ENCODE data around the gene ZNF552. TPM values are rescaled to one million over a fixed set of nuclear protein-coding genes. Genes with fewer than 3 reads are reported as not detected.

Gene ZNF552
- total RNA-seq, 1 experiment from 2014 or later: 8.1 TPM

- in situ Hi-C loops (cut with HindIII; ENCODE audit: low pct_unique_long_range_greater_than_20kb, low sequenced_read_pairs): no loop called here
- DNase-seq (ENCODE audit: low read depth): no peak
These were observed 25.4 kb downstream of the ZNF552 start for GRCh38 chr19:57789288-57789687.

GRCh38 chr19:57788114-57788692 is 26.5 kb downstream of the ZNF552 start:
- DNase-seq (ENCODE audit: low read depth): no peak
- in situ Hi-C loops (cut with HindIII; ENCODE audit: low pct_unique_long_range_greater_than_20kb, low sequenced_read_pairs): no loop called here

- in situ Hi-C loops (cut with HindIII; ENCODE audit: low pct_unique_long_range_greater_than_20kb, low sequenced_read_pairs): no loop called here
- no peak for DNase-seq (ENCODE audit: low read depth)
These were observed 27.8 kb downstream of the ZNF552 start for GRCh38 chr19:57786906-57787305.

GRCh38 chr19:57786286-57786685 is 28.4 kb downstream of the ZNF552 start:
- DNase-seq (ENCODE audit: low read depth): no peak

GRCh38 chr19:57779220-57779845 is 35.4 kb downstream of the ZNF552 start:
- in situ Hi-C loops (cut with HindIII; ENCODE audit: low pct_unique_long_range_greater_than_20kb, low sequenced_read_pairs): no loop called here
- DNase-seq (ENCODE audit: low read depth): no peak

More at GRCh38 chr19:57786286-57786685, 28.4 kb downstream of the ZNF552 start:
- in situ Hi-C loops (cut with HindIII; ENCODE audit: low pct_unique_long_range_greater_than_20kb, low sequenced_read_pairs): no loop called here

GRCh38 chr19:57778336-57778735 is 36.4 kb downstream of the ZNF552 start:
- in situ Hi-C loops (cut with HindIII; ENCODE audit: low pct_unique_long_range_greater_than_20kb, low sequenced_read_pairs): no loop called here

GRCh38 chr19:57776764-57777296 is 37.9 kb downstream of the ZNF552 start:
- in situ Hi-C loops (cut with HindIII; ENCODE audit: low pct_unique_long_range_greater_than_20kb, low sequenced_read_pairs): no loop called here
- no peak for DNase-seq (ENCODE audit: low read depth)

More at GRCh38 chr19:57778336-57778735, 36.4 kb downstream of the ZNF552 start:
- no peak for DNase-seq (ENCODE audit: low read depth)

GRCh38 chr19:57773488-57773887 is 41.2 kb downstream of the ZNF552 start:
- in situ Hi-C loops (cut with HindIII; ENCODE audit: low pct_unique_long_range_greater_than_20kb, low sequenced_read_pairs): no loop called here
- DNase-seq (ENCODE audit: low read depth): no peak

GRCh38 chr19:57771417-57771816 is 43.3 kb downstream of the ZNF552 start:
- DNase-seq (ENCODE audit: low read depth): no peak
- in situ Hi-C loops (cut with HindIII; ENCODE audit: low pct_unique_long_range_greater_than_20kb, low sequenced_read_pairs): no loop called here

- peak; percentile 80 for DNase-seq (ENCODE audit: low read depth)
- in situ Hi-C loops (cut with HindIII; ENCODE audit: low pct_unique_long_range_greater_than_20kb, low sequenced_read_pairs): no loop called here
These were observed 45.2 kb downstream of the ZNF552 start, which contains the start of gene ZNF586 for GRCh38 chr19:57769345-57770131. Gene ZNF586, plus strand, starts transcription at chr19:57769676. Its CDS starts 167 bp downstream, at chr19:57769843.

GRCh38 chr19:57759096-57759495 is 55.6 kb downstream of the ZNF552 start:
- DNase-seq (ENCODE audit: low read depth): no peak
- in situ Hi-C loops (cut with HindIII; ENCODE audit: low pct_unique_long_range_greater_than_20kb, low sequenced_read_pairs): no loop called here

- no peak for DNase-seq (ENCODE audit: low read depth)
- in situ Hi-C loops (cut with HindIII; ENCODE audit: low pct_unique_long_range_greater_than_20kb, low sequenced_read_pairs): no loop called here
These were observed 56.8 kb downstream of the ZNF552 start for GRCh38 chr19:57757941-57758340.

Other genes with a start within 250 kb of the ZNF552 start
- gene ZNF416, start 236.0 kb downstream of the ZNF552 start, total RNA-seq (2014; rRNA removed; shearing (Covaris generic); ENCODE audit: low replicate concordance): 5.0 and 14.8 TPM in 2 replicates
- 4.3 and 6.9 TPM in 2 replicates for gene ZIK1, start 230.8 kb downstream of the ZNF552 start, total RNA-seq (2014; rRNA removed; shearing (Covaris generic); ENCODE audit: low replicate concordance)
- 5.2 and 13.3 TPM in 2 replicates for gene ZNF530, start 215.0 kb downstream of the ZNF552 start, total RNA-seq (2014; rRNA removed; shearing (Covaris generic); ENCODE audit: low replicate concordance)
- 9.4 and 17.0 TPM in 2 replicates for gene ZNF134, start 200.7 kb downstream of the ZNF552 start, total RNA-seq (2014; rRNA removed; shearing (Covaris generic); ENCODE audit: low replicate concordance)
- gene ZNF211, start 181.7 kb downstream of the ZNF552 start, total RNA-seq (2014; rRNA removed; shearing (Covaris generic); ENCODE audit: low replicate concordance): 4.1 and 8.3 TPM in 2 replicates
- not detected in 2 replicates for gene ZSCAN4, start 146.0 kb downstream of the ZNF552 start, total RNA-seq (2014; rRNA removed; shearing (Covaris generic); ENCODE audit: low replicate concordance)
- 7.8 and 23.9 TPM in 2 replicates for gene ZNF551, start 132.9 kb downstream of the ZNF552 start, total RNA-seq (2014; rRNA removed; shearing (Covaris generic); ENCODE audit: low replicate concordance)
- gene ZNF154, start 105.7 kb downstream of the ZNF552 start, total RNA-seq (2014; rRNA removed; shearing (Covaris generic); ENCODE audit: low replicate concordance): not detected in 2 replicates
- gene ZNF671, start 87.3 kb downstream of the ZNF552 start, total RNA-seq (2014; rRNA removed; shearing (Covaris generic); ENCODE audit: low replicate concordance): not detected in 2 replicates
- gene ZNF776, start 68.1 kb downstream of the ZNF552 start, total RNA-seq (2014; rRNA removed; shearing (Covaris generic); ENCODE audit: low replicate concordance): 4.0 and 19.4 TPM in 2 replicates
- 12.9 and 18.7 TPM in 2 replicates for gene ZNF586, start 45.2 kb downstream of the ZNF552 start, total RNA-seq (2014; rRNA removed; shearing (Covaris generic); ENCODE audit: low replicate concordance)
- gene ZNF587B, start 15.4 kb upstream of the ZNF552 start, total RNA-seq (2014; rRNA removed; shearing (Covaris generic); ENCODE audit: low replicate concordance): 9.8 and 11.2 TPM in 2 replicates
- gene ZNF587, start 34.9 kb upstream of the ZNF552 start, total RNA-seq (2014; rRNA removed; shearing (Covaris generic); ENCODE audit: low replicate concordance): 29.5 and 30.6 TPM in 2 replicates
- 0.38 and 3.6 TPM in 2 replicates for gene ZNF814, start 74.1 kb upstream of the ZNF552 start, total RNA-seq (2014; rRNA removed; shearing (Covaris generic); ENCODE audit: low replicate concordance)
- 7.5 and 13.2 TPM in 2 replicates for gene ZNF417, start 101.7 kb upstream of the ZNF552 start, total RNA-seq (2014; rRNA removed; shearing (Covaris generic); ENCODE audit: low replicate concordance)
- gene ZNF418, start 120.5 kb upstream of the ZNF552 start, total RNA-seq (2014; rRNA removed; shearing (Covaris generic); ENCODE audit: low replicate concordance): not detected in 2 replicates
- 3.2 and 9.1 TPM in 2 replicates for gene ZNF256, start 132.8 kb upstream of the ZNF552 start, total RNA-seq (2014; rRNA removed; shearing (Covaris generic); ENCODE audit: low replicate concordance)
- gene C19orf18, start 159.6 kb upstream of the ZNF552 start, total RNA-seq (2014; rRNA removed; shearing (Covaris generic); ENCODE audit: low replicate concordance): not detected in 2 replicates
- gene ZNF606, start 187.9 kb upstream of the ZNF552 start, total RNA-seq (2014; rRNA removed; shearing (Covaris generic); ENCODE audit: low replicate concordance): 13.0 and 19.5 TPM in 2 replicates
- gene ZSCAN1, start 219.1 kb upstream of the ZNF552 start, total RNA-seq (2014; rRNA removed; shearing (Covaris generic); ENCODE audit: low replicate concordance): 5.0 TPM in 1 of 2 replicates, not detected in the other
- 2.5 and 7.5 TPM in 2 replicates for gene ZNF135, start 244.4 kb upstream of the ZNF552 start, total RNA-seq (2014; rRNA removed; shearing (Covaris generic); ENCODE audit: low replicate concordance)